ENCODE results near the gene TRAF2.

DNA sequence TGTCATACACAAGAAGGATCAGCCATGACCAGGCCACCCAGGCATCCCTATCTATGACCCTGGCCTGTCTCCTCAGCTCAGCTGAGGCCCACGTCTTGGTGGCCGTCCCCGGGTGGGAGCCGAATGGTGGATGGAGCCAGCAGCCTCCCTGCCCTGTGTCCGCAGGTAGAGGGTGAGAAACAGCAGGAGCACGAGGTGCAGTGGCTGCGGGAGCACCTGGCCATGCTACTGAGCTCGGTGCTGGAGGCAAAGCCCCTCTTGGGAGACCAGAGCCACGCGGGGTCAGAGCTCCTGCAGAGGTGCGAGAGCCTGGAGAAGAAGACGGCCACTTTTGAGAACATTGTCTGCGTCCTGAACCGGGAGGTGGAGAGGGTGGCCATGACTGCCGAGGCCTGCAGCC lies 33.8 kb downstream of the TRAF2 start:
- TF ChIP-seq, protein P1, sequence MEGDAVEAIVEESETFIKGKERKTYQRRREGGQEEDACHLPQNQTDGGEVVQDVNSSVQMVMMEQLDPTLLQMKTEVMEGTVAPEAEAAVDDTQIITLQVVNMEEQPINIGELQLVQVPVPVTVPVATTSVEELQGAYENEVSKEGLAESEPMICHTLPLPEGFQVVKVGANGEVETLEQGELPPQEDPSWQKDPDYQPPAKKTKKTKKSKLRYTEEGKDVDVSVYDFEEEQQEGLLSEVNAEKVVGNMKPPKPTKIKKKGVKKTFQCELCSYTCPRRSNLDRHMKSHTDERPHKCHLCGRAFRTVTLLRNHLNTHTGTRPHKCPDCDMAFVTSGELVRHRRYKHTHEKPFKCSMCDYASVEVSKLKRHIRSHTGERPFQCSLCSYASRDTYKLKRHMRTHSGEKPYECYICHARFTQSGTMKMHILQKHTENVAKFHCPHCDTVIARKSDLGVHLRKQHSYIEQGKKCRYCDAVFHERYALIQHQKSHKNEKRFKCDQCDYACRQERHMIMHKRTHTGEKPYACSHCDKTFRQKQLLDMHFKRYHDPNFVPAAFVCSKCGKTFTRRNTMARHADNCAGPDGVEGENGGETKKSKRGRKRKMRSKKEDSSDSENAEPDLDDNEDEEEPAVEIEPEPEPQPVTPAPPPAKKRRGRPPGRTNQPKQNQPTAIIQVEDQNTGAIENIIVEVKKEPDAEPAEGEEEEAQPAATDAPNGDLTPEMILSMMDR (IDR thresholded peaks at IDR 0.05; ENCODE audit: low read length) = no peak
- TF ChIP-seq EZH2phosphoT487 (IDR thresholded peaks at IDR 0.05; ENCODE audit: low read length) = no peak

All from MM.1S (cell line).